Measurements from ENCODE around the gene APLP2. TPM values are rescaled to one million over a fixed set of nuclear protein-coding genes. Genes with fewer than 3 reads are reported as not detected.

Gene APLP2
- total and polyA plus RNA-seq, 2 of the 4 experiments (the other 2 are of a cell fraction): 127 to 235 TPM

DNA sequence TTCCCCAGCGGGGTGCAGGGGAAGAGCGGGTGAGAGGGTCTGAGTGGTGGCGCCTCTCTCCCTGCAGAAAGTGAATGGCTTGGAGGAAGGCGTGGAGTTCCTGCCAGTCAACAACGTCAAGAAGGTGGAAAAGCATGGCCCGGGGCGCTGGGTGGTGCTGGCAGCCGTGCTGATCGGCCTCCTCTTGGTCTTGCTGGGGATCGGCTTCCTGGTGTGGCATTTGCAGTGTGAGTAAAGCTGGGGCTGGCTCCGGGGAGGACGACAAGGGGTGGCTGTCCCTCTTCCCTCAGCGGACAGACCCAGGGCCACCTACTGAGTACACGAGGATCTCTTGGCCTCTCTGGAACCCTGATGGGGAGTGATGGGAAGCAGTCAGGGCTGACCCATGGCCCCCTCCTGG, 118.4 kb downstream of the APLP2 start:
- no peaks in the 10 kb centered on the region for H4K20me1 ChIP-seq (ENCODE audit: insufficient read depth, low read length)
- intact Hi-C loops (cut with micrococcal nuclease): no loop called here
- ChIA-PET POLR2A (ENCODE audit: unreplicated experiment) (no interaction called here), CTCF (no interaction called here)
- no peak overlapping the region for H4K91ac ChIP-seq (ENCODE audit: insufficient read depth, low read depth, low read length)
- H2AK9ac ChIP-seq (replicated peaks; ENCODE audit: low read depth, low read length, poor library complexity): no peak overlapping the region
- no peak overlapping the region for H3K56ac ChIP-seq (ENCODE audit: extremely low read depth, insufficient read depth, low read length)
- H3K9me3 ChIP-seq (ENCODE audit: control insufficient read depth, insufficient read depth, low read length): no peaks in the 10 kb centered on the region
- no peak overlapping the region for H3K14ac ChIP-seq (replicated peaks; ENCODE audit: low read depth, low read length)
- no peak overlapping the region for H3K23ac ChIP-seq (ENCODE audit: low read depth, low read length)
- H3K4me1 ChIP-seq (ENCODE audit: control insufficient read depth, insufficient read depth, low read length): no peaks in the 10 kb centered on the region
- dilution Hi-C loops (cut with HindIII; ENCODE audit: low sequenced_read_pairs, unreplicated experiment): no loop called here
- H3K27me3 ChIP-seq (ENCODE audit: control insufficient read depth, insufficient read depth, low read length): peaks cover 22% of the 10 kb centered on the region
- no peak overlapping the region for H2BK120ac ChIP-seq (ENCODE audit: low read depth, low read length)
- H3K79me1 ChIP-seq (ENCODE audit: low read depth in 1 of 2, low read length in 2 of 2): no peaks in the 10 kb centered on the region
- H3K18ac ChIP-seq (ENCODE audit: low read depth, low read length): no peak overlapping the region
- H2AFZ ChIP-seq (replicated peaks; ENCODE audit: low read length, poor library complexity): no peak overlapping the region
- H3K27ac ChIP-seq (ENCODE audit: insufficient read depth, low read length): no peak overlapping the region
- no peaks in the 10 kb centered on the region for H3K9me1 ChIP-seq (ENCODE audit: insufficient read depth, low read length)
- no peak overlapping the region for H4K5ac ChIP-seq (ENCODE audit: low read depth, low read length)
- DNase-seq: no peak
- H2BK20ac ChIP-seq (ENCODE audit: low read depth, low read length): no peak overlapping the region
- H3K9ac ChIP-seq (ENCODE audit: low read depth, low read length): no peak overlapping the region
- no peak overlapping the region for H3K4me2 ChIP-seq (ENCODE audit: low read depth, low read length)
- no peak overlapping the region for H3K4ac ChIP-seq (ENCODE audit: low read depth, low read length)
- H3K4me3 ChIP-seq (ENCODE audit: insufficient read depth, low read depth, low read length): no peak overlapping the region
- ATAC-seq (ENCODE audit: low read depth): no peak
- H2AK5ac ChIP-seq (ENCODE audit: low read depth, low read length): no peak overlapping the region
- no peaks in the 10 kb centered on the region for H3K36me3 ChIP-seq (ENCODE audit: control insufficient read depth, insufficient read depth, low read length)
- WGBS, 2 experiments (ENCODE audit: extremely low coverage in 2 of 2, insufficient read length in 1 of 2): 80% methylated on average over 3 of the region's 14 CpGs; no CpG with 5 or more reads in 1 of the 2 experiments
- no TSS peak for BruUV-seq (replicated peaks)
- in situ Hi-C loops (cut with MboI; ENCODE audit: low sequenced_read_pairs): no loop called here
- no peak overlapping the region for H2BK15ac ChIP-seq (ENCODE audit: low read depth, low read length)
- no peak overlapping the region for H2BK5ac ChIP-seq (ENCODE audit: low read depth, low read length, poor library complexity, severe bottlenecking)
- no peak overlapping the region for H4K8ac ChIP-seq (ENCODE audit: low read depth in 2 of 2, low read length in 2 of 2)
- TF ChIP-seq NFE2L2 (IDR thresholded peaks at IDR 0.05; ENCODE audit: low read depth, low read length): no peak
- no peak for TF ChIP-seq CEBPB (IDR thresholded peaks at IDR 0.05; ENCODE audit: low read depth, low read length)
- no peak for TF ChIP-seq SMC3 (IDR thresholded peaks at IDR 0.05; ENCODE audit: low read depth, low read length)
- TF ChIP-seq, protein P1, sequence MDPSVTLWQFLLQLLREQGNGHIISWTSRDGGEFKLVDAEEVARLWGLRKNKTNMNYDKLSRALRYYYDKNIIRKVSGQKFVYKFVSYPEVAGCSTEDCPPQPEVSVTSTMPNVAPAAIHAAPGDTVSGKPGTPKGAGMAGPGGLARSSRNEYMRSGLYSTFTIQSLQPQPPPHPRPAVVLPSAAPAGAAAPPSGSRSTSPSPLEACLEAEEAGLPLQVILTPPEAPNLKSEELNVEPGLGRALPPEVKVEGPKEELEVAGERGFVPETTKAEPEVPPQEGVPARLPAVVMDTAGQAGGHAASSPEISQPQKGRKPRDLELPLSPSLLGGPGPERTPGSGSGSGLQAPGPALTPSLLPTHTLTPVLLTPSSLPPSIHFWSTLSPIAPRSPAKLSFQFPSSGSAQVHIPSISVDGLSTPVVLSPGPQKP (IDR thresholded peaks at IDR 0.05; ENCODE audit: borderline replicate concordance, low read depth, low read length): no peak
- TF ChIP-seq MXI1 (IDR thresholded peaks at IDR 0.05; ENCODE audit: borderline replicate concordance, low read depth, low read length): no peak
